Smooth muscle cell of the brain vasculature (primary cell): ENCODE data around the gene CD34.

ENCODE experiments used
- DNase-seq: peaks from one replicate; pipeline ENCODE4 v3.0.0-alpha.2; 2012; ENCODE audit warnings: low read depth, low spot score

CD34 gene

DNA sequence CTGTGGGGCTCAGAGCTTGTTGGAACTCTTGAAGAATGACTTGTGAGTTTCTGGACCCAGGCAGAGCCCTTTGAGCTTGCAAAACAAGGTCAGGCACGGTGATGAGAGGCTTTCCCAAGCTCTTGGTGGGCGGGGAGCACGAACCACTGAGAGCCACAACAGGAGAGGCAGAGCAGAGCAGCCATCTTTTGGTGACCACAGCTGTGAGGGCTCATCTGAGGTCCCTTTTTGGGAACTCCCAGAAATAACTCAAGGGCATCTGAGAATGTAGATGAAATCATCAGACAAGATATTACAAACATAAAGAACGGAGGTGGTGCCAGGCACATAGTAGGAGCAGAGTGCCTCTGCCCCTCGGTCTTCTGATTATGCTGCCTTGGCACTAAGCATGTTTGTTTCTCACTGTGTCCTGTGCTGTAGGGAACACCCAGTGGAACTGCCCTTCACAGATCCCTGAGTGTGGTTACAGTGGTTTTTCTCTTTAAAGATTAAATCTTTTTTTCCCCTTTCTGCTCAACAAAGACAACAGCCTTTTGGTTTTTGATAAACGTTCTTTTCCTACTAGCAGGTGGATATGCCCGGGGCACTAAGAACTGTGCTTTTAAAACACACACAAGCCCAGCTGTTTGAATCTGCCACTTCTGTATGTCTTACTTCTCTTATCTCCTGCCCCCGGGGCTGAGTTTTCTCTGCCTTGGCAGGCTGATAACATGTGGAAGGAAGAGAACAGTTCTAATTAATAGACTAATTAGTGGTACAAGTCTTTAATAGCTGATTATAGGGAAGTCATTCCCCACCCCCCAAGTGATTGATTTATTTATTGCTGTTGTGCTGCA lies 37.7 kb downstream of the CD34 start:
- no peak for DNase-seq

DNA sequence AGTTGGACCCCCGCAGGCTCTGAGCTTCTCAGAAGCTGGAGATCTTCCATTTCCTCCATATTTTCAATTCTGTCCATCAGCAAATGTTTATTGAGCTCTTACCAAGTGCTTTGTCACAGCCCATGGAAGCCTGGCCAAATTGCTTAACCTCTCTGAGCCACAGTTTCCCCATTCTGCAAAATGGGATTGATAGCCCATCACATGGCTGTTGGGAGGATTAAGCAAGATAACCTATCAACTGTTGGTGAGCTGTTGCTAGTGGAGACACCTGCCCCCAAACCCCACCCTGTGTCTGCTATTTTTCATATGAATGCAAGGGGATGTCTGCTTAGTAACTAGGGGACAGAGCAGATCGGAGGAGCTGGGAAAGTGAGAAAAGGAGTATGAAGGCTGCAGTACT lies 38.3 kb downstream of the CD34 start:
- no peak for DNase-seq

DNA sequence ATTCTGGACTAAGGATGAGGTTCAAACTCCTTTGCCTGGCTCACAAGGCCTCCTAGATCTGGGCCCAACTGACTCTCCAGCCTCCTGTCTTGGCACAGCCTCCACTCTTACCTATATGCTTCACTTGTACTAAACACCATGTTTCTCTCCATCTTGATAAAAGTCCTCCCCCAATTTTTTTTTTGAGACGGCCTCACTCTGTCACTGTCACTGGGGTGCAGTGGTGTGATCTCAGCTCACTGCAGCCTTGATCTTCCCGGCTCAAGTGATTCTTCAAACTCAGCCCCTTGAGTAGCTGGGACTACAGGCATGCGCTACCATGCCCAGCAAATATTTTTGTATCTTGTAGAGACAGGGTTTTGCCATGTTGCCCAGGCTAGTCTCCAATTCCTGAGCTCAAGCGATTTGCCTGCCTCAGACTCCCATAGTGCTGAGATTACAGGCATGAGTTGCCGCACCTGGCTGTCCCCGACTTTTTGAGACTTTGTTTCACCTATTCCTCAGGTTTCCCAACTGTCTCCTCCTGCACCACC lies 39.7 kb downstream of the CD34 start:
- DNase-seq: no peak

DNA sequence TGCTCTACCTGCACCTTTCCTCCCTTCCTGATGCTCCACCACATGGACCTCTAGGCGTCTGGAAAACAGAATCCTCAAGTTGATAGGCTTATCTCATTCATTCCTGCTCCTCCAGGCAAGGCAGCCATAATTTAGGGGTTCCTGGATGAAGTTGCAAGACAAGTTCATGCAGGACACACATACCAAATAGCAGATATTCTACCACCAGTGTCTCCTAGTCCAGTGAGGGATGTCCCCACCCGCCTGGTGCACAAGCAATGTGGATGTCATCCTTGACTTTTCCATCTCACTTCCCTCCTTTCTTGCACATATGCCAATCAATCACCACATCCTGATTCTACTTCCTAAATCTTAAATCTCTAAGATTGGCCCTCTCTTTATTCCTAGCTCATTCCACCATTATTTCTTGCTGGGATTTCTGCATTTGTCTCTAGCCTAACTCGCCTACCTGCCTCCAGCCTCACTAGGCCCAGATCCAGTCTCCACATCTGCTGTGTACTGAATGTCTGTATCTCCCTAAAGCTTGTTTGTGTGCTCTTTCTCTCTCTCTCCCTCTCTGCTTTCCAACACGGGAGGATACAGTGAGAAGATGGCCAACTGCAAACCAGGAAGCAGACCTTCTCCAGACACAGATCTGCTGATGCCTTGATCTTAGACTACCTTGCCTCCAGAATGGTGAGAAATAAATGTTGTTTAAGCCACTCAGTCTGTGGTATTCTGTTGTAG lies 40.5 kb downstream of the CD34 start:
- no peak for DNase-seq

DNA sequence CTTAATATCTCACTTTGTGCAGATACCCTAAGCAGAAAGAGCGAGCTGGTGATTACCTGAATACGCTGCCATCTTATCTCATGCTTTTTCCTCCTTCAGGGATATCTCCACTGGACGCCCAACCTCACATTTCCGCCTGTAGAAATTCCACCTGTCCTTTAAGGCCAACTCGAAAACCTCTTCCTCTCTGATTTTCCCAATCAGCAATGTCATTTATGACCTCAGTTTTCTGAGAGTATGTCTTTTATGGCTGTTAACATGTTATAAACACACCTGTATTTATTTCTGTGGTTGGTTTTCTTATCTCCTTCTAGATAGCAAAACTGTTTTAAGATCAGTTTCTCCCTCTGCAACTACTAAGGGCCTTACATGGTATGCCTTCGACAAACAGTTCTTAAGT lies 41.1 kb downstream of the CD34 start:
- no peak for DNase-seq

DNA sequence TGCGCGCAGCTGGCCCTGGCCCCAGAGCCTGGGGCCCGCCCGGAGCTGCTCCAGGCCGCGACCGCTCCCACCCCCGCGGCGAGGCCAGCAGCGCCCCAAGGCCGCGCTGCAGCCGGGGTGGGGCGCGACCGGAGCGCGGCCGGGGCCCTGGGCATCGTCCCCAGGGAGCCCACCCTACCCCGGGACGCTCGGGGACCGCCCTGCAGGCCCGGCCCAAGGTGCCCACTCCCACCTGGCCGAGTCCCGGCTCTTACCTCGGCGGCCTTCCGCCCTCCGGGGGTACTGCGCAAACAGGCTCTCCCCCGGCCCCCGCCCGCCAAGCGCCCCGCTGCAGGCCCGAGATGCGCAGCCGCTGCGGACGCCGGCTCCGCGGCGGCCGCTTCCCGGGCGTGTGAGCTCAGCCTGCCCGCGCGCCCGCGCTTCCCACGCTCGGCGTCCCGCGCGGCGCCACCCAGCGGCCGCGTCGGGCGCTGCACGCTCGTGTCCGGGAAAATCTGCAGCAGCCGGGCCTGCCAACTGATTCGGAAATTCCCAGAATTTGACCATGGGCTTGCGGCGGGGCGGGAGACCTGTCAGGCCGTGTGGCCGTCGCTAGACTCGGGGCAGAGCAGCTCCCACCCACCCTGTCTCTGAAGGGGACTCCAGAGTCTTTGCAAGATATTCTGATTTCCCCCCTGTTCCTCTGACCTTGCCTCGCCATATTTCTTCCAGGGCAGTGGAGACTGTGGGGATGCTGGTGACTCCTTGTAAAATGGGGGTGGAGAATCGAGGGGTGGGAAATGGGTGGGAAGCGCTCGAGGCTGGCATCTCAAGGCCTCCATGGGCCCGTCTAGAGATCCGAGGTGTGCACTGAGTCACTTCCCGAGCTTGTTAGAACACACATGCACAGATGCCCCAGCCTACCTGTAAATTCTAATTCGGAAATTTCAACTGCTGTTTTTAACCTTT lies 41.9 kb downstream of the CD34 start:
- DNase-seq: peak; percentile 67

DNA sequence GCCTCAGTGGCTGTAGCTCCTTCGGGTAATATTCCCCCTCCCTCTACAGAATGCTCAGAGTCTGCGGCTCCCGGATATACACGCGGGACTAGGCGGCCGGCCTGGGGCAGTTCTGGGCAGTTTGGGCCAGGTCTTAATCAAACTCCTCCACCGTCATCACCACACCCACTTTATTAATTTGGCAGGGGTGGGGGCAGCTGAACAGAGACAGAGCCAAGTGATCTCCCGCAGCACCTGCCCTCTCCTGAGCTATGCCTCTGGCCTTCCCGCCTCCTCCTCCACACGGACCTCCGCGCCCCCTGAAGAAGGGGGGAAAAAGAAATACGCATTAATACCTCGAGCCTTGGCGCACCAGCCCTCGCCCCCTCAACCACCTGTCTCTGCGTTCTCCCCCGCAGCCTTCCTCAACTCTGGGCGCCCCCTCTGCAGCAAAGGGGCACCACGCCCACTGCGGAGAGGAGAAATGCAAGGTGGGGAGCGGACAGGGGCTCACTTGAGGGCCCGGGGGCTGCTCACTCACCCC lies 42.6 kb downstream of the CD34 start:
- no peak for DNase-seq

DNA sequence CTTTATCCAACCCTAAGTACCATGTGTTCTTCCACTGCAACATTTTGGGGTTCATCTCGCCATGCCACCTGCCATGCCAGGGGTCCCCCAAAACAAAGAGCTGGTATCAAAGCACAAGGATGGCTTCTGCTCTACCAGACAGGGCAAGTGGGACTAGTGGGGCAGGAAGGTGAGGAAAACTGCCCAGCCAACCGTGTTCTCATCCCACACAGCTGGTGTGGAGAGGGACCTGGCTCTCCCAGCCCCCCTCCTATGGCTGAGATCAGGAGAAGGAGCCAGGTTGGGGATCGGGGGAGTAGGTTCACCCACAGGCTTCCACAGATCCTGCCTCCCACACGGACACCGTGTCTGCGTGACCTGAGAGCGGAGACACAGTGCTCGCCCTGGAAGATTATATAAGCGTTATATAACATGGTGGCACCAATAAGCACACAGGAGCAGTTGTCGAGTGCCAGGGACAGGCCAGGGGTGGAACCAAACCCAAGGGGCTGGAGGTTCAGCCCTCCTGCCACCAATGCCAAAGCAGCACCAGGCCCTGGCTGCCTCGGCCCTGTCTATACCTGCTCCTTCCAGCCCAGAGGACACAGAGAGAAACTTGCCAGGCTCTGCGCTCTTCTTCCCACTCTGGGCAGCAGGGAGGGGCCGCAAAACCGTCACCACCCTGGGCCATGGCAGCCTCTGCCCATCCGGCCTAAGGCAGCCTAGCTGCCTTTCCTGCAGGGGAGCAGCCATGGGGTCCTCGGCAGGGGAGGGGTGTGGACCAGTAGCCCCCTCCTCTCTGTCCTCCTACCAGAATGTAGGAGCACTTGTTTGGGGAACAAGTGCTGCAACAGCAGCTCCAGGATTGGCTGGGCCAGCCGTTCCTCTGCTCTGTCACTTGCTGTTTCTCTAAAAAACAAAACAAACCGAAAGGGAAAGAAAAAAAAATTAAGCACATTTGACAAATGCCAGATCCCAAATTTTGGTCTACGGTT lies 43.5 kb downstream of the CD34 start:
- no peak for DNase-seq

DNA sequence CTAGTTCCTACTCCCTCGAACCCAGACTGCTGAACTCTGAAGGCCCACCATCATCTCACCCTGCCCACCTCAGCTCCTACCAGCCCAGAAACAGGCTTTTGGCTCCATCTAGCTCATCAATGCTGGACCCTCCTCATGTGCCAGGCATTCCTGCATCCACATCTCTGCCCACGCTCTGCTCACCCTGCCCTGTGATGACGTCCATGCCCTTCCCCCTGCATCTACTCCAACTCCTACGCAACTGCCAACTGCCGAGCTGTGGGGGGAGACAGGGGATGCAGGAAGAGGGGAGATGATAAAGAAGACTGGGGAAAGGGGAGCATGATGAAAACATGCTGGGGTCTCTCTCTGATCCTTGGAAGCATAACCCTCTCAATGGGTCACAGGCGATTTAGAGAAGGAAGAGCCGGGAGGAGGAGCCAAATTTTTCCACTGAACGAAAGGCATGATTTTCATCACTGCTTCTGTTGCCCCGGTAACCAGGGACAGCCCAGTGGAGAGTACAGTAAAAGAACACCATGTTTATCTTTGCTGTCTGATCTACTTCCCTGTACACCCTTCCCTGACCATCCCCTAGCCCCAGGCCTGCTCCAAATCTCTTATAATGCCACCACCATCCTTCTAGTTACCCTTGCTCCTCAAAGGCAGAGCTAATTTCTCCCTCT lies 44.3 kb downstream of the CD34 start:
- DNase-seq: no peak

DNA sequence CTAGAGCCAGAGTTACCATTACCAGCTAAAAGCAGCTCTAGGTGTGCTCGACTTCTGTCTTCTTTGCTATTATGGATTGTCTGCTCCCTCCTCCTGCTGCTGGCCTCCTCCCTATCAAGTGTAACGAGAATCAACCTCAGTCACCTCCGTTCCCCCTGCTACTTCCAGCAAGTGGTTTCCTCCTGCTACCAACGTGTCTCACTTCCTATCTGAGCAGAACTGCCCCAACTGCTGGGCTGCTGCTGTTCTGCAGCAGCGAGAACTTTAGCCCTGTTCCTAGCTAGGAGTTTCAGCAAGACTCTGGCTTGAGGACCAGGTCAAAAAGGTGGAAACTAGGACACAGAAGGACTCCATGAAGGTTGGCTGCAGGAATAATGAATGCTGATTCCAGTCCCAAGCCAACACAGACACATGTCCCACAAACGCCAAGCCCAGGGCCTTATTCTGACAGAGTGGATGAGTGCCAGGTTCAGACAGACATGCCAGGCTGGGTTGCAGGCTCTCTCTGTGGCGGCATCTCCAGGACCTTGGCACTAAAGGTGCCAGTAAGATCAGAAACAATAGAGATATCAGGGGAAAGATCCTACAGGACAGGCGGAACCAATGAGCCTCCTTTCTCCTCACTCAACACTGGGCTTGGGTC lies 46.9 kb downstream of the CD34 start:
- no peak for DNase-seq

DNA sequence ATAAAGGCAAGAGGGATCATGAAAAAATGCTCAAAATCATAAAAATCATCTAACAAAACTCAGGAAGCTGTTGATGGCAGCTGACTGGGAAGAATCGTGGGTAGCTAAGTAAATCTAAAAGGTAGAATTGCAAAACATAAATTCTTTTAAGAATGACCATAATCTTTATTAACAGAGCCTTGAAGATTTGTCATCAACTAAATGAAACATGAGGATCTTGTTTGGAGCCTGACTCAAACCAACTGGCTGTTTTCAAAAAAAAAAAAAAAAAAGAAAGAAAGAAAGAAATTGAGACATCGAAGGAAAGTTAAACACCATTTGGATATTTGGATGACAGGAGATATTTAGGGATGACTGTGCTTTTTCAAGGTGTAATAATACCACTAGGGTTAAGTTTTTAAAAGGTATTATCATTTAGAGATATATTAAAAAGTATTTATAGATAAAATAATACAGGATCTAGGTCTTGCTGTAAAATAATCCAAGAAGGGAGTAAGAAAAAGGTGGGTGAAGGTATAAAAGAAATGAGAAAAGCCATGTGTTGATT lies 48.6 kb downstream of the CD34 start:
- DNase-seq: no peak

DNA sequence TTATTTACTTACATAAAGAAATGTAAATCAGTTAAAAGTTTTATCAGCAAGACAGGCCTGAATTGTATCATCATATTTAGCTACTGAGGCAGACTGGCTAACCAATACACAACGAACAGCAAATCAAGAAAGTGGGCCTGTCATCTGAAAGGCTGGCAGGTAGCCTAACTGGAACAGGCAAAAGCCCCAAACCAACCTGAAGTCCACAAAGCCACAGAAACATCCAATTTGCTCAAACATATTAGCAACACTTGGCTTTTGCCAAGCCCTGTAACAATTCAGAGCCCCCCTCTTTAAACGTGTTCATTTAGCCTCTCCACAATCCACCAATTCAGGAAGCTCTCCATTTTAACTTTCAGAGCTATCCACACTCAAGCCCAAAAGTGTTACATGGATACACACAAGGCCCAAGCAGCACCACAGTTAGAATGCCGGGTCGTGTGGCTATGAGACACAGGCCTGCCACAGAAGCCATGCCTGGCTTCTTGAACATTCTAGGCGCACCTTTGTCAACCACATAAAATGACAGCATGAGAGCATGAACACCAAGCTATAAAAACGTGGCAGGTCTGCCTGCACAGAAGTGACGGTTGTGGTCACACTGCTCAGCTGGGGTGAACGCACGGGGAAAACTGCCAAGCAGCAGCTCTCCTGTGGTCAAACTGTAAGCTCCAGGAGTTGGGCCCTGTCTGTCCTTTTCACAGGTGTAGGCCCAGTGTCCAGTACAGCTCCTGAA lies 49.3 kb downstream of the CD34 start:
- DNase-seq: no peak

DNA sequence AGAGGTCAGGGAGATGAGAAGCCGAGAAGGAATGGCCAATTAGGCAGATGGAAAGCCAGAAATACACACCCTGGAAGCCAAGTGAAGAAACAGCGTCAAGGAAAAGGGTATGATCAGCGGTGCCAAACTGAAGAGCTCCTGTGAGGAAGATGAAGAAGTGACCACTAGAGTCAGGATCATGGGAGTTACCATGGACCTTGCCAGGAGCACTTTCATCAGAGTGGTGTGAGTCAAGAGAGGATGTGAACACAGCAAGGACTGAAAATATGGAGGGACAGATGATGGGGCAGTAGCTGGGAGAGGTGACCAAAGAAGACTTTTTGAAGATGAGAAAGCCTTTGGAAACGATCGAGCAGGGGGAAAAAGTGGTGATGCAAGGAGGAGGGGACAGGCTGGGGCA lies 50.4 kb downstream of the CD34 start:
- no peak for DNase-seq

DNA sequence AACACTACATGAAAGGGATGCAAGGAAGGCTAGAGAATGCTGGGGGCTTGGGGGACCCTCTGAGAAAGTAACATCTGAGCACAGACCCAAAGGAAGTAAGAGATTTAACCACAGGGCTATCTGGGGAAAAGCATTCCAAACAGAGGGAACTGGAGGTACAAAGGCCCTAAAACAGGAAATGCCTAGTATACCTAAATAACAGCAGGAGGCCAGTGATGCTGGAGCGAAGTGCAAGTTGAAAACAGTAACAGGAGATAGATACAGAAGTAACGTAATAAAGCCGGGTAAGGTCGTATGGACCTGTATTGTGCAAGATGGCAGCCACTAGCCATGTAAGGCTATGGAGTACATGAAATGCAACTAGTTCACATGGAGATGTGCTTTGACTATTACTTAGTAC lies 52.1 kb downstream of the CD34 start:
- DNase-seq: no peak

DNA sequence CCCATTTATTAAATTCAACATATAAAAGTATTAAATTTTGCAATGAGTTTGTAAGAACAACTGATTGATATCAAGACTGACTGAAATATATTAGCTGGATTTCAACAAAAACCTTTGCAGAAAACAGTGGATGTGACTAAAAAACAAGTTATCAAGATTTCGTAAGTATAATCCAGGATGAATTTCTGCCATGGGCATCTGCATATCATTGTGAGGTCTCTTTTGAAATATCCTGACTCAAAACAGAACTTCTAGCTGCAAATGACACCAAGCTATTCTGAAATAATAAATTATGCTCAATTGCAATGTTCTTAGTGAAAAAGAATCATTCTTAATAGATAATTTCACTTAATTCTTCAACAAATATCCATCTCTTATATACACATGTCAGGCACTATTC lies 52.6 kb downstream of the CD34 start:
- no peak for DNase-seq

DNA sequence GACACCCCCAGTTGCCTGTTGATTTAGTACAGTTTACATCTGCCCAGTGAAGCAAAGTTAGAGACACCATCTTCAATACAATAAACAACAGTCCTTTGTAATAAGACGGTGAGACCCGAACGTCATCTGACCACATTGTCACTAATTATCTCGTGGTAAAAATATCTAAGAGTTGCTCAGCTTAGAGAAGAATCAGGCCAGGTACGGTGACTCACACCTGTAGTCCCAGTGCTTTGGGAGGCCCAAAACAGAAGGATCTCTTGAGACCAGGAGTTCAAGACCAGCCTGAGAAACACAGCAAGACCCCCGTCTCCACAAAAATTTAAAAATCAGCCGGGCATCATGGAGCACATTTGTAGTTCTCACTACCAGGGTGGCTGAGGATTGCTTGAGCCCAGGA lies 53.5 kb downstream of the CD34 start:
- no peak for DNase-seq

DNA sequence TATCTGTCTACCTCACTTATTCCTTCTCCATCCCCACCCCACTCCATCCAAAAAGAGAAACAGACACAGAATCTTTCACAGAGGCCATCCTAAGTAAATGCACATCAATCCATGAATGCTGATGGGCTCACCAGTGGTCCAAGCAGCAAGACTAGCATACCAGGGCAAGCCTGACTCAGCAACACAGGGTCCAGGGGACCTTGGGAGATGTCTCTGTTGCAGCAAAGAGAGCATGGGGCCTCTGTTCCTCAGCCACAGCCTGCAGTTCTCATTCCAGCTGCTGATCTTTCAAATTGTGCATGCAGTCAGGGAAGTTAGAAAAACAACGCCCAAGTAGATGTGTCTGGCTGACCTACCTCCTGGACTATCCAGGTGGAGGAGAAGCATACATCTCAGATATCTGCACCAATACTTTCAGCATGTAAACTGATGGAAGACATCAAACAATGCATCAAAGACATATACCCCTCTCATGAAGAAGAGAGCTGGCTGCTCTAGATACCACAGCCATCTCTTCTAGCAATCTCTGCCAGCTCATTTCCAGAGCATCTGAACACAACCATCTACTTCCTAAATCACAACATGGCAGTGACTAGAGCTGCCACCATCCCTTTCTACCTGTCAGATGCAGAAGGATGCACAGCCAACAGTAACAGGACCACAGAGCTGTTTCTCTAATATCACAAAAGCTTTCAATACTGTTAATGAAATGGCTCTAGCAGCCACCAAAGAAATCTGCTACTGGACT lies 54.5 kb downstream of the CD34 start:
- no peak for DNase-seq

DNA sequence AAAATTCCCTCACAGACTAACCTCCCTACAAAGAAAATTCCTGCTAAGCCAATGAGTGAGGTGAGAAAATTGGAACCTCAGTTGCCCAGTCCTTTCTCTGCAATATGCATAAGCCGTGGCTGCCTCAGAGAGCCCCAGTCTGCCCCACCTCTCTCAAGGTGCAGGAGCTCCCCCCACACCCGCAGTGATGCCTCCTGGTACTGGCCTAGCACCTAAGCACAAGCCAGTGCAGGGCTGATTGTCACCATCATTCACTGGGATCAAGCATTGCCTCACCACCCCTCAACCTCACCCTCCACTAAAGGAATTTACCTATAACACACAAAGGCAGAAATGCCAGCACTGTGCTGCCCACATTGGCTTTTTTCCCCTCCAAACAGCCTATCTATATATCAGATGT lies 56.9 kb downstream of the CD34 start:
- DNase-seq: no peak
